ENCODE data around the gene NCOA1. TPM values are rescaled to one million over a fixed set of nuclear protein-coding genes. Genes with fewer than 3 reads are reported as not detected.

The NCOA1 gene
- total RNA-seq, 2 experiments from 2014 or later = 6.1 to 12.1 TPM

DNA sequence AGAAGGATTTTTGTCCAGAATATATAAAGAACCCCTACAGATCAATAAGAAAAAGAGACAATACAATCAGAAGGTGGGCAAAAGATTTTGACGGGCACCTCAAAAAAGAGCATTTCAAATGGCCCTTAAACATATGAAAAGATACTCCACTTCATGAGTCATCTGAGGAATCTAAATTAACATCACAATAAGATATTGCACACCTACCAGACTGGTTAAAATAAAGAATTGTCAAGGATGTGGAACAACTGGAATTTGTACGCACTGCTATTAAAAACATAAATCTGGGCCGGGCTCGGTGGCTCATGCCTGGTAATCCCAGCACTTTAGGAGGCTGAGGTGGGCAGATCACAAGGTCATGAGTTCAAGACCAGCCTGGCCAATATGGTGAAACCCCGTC lies 17.0 kb upstream of the NCOA1 start:
- POLR2A ChIA-PET = no interaction called here
- no peaks in the 10 kb centered on the region for H3K9me3 ChIP-seq (ENCODE audit: low read length)
- BruUV-seq (replicated peaks) = no TSS peak

DNA sequence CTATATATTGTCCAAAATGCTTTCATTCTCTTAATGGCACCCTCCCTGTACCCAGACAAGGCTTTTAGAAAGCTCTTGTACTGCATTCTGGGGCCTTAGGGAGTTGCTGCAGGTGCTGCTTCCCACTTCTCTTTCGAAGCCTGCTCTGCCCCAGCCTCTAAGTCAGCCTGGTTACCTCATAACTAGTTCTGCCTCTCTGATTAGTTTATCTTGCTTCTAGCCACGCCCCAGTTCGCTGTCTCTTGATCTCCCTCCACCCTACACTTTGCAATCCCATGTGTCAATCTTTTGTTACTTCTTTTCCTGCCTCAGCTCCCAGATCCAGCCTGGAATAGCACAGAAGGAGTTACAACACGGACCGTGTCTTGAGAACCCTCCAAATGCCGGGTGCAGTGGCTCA lies 13.8 kb upstream of the NCOA1 start:
- DNase-seq (ENCODE audit: low spot score) = no peak
- Histone ChIP-seq H4K20me1 (ENCODE audit: insufficient read depth, low read length) (no peaks in the 10 kb centered on the region), H3K4me1 (ENCODE audit: insufficient read depth, low read length, poor library complexity, severe bottlenecking) (no peaks in the 10 kb centered on the region), H3K9me3 (ENCODE audit: low read length) (no peaks in the 10 kb centered on the region; the same call in 1 of the 2 replicates), H3K4me3 (ENCODE audit: low read depth, low read length, poor library complexity, severe bottlenecking) (no peak overlapping the region), H3K9me2 (ENCODE audit: insufficient read depth, low read length) (no peaks in the 10 kb centered on the region), H3K36me3 (ENCODE audit: insufficient read depth, low read length) (no peaks in the 10 kb centered on the region), H3K27ac (ENCODE audit: low read depth, low read length, poor library complexity, severe bottlenecking) (no peak overlapping the region), H3K4me2 (ENCODE audit: low read length) (no peak overlapping the region), H3K79me2 (ENCODE audit: insufficient read depth, low read depth, low read length) (no peaks in the 10 kb centered on the region), H2AFZ (ENCODE audit: low read length) (no peak overlapping the region)
- TF ChIP-seq EZH2phosphoT487 (IDR thresholded peaks at IDR 0.05; ENCODE audit: borderline replicate concordance, low read depth, low read length) = no peak
- TF ChIP-seq, protein P1, sequence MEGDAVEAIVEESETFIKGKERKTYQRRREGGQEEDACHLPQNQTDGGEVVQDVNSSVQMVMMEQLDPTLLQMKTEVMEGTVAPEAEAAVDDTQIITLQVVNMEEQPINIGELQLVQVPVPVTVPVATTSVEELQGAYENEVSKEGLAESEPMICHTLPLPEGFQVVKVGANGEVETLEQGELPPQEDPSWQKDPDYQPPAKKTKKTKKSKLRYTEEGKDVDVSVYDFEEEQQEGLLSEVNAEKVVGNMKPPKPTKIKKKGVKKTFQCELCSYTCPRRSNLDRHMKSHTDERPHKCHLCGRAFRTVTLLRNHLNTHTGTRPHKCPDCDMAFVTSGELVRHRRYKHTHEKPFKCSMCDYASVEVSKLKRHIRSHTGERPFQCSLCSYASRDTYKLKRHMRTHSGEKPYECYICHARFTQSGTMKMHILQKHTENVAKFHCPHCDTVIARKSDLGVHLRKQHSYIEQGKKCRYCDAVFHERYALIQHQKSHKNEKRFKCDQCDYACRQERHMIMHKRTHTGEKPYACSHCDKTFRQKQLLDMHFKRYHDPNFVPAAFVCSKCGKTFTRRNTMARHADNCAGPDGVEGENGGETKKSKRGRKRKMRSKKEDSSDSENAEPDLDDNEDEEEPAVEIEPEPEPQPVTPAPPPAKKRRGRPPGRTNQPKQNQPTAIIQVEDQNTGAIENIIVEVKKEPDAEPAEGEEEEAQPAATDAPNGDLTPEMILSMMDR (conservative IDR thresholded peaks at IDR 0.05; ENCODE audit: low read length) = no peak
- intact Hi-C loops (cut with micrococcal nuclease; ENCODE audit: unreplicated experiment) = no loop called here
- BruUV-seq (replicated peaks) = no TSS peak
- CTCF ChIA-PET (ENCODE audit: unreplicated experiment) = no interaction called here
- POLR2A ChIA-PET = no interaction called here

More for the DNA sequence above, 17.0 kb upstream of the NCOA1 start:
- no peaks in the 10 kb centered on the region for H4K20me1 ChIP-seq (ENCODE audit: insufficient read depth, low read length)
- no peak for TF ChIP-seq EZH2phosphoT487 (IDR thresholded peaks at IDR 0.05; ENCODE audit: borderline replicate concordance, low read depth, low read length)
- TF ChIP-seq, protein P1 (conservative IDR thresholded peaks at IDR 0.05; ENCODE audit: low read length) = no peak
- no peaks in the 10 kb centered on the region for H3K9me2 ChIP-seq (ENCODE audit: insufficient read depth, low read length)
- H3K79me2 ChIP-seq (ENCODE audit: insufficient read depth, low read depth, low read length) = no peaks in the 10 kb centered on the region
- DNase-seq (ENCODE audit: low spot score) = no peak
- H3K4me2 ChIP-seq (ENCODE audit: low read length) = no peak overlapping the region
- H3K4me3 ChIP-seq (ENCODE audit: low read depth, low read length, poor library complexity, severe bottlenecking) = no peak overlapping the region
- intact Hi-C loops (cut with micrococcal nuclease; ENCODE audit: unreplicated experiment) = no loop called here
- H3K36me3 ChIP-seq (ENCODE audit: insufficient read depth, low read length) = no peaks in the 10 kb centered on the region
- H3K27ac ChIP-seq (ENCODE audit: low read depth, low read length, poor library complexity, severe bottlenecking) = no peak overlapping the region
- CTCF ChIA-PET (ENCODE audit: unreplicated experiment) = no interaction called here
- H2AFZ ChIP-seq (ENCODE audit: low read length) = no peak overlapping the region
- no peaks in the 10 kb centered on the region for H3K4me1 ChIP-seq (ENCODE audit: insufficient read depth, low read length, poor library complexity, severe bottlenecking)

DNA sequence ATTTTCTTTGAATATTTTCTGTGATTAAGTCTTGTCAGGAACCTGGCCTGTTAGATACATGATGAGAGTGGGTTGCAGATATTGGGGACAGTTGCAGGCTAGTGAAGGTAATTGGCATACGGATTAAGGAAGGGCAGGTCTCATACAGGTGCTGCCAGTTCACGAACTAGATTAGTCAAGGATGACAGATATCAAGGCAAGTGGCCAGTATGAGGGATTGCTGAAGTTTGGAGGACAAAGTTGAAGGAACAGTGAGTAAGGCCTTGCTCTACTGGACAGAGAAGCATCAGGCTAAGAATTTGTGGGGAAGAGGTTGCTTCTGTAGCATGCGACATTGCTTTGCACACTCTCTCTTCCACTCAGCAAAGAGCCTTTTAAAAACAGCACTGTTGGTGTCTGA lies 12.8 kb upstream of the NCOA1 start:
- no peaks in the 10 kb centered on the region for H3K79me2 ChIP-seq (ENCODE audit: insufficient read depth, low read depth, low read length)
- BruUV-seq (replicated peaks) = no TSS peak
- intact Hi-C loops (cut with micrococcal nuclease; ENCODE audit: unreplicated experiment) = no loop called here
- H2AFZ ChIP-seq (ENCODE audit: low read length) = no peak overlapping the region
- ChIA-PET CTCF (ENCODE audit: unreplicated experiment) (no interaction called here), POLR2A (no interaction called here)
- H3K4me2 ChIP-seq (ENCODE audit: low read length) = no peak overlapping the region
- H3K4me1 ChIP-seq (ENCODE audit: insufficient read depth, low read length, poor library complexity, severe bottlenecking) = no peaks in the 10 kb centered on the region
- TF ChIP-seq, protein P1 (conservative IDR thresholded peaks at IDR 0.05; ENCODE audit: low read length) = no peak
- no peak for TF ChIP-seq EZH2phosphoT487 (IDR thresholded peaks at IDR 0.05; ENCODE audit: borderline replicate concordance, low read depth, low read length)
- H3K27ac ChIP-seq (ENCODE audit: low read depth, low read length, poor library complexity, severe bottlenecking) = no peak overlapping the region
- H3K36me3 ChIP-seq (ENCODE audit: insufficient read depth, low read length) = no peaks in the 10 kb centered on the region
- no peak overlapping the region for H3K4me3 ChIP-seq (ENCODE audit: low read depth, low read length, poor library complexity, severe bottlenecking)
- DNase-seq (ENCODE audit: low spot score) = no peak
- H3K9me2 ChIP-seq (ENCODE audit: insufficient read depth, low read length) = no peaks in the 10 kb centered on the region
- H3K9me3 ChIP-seq (ENCODE audit: low read length) = no peaks in the 10 kb centered on the region; the same call in 1 of the 2 replicates
- H4K20me1 ChIP-seq (ENCODE audit: insufficient read depth, low read length) = no peaks in the 10 kb centered on the region

Measured in OCI-LY7 (cell line).